MM.1S (cell line): ENCODE measurements around the gene OR2AG2.

Experiments
- DNase-seq: peaks from one replicate; pipeline ENCODE4 v3.0.0-alpha.2; 2015
- H2AFZ ChIP-seq: fragments of 300-600 bp; sonication (generic); 2 replicates; pipeline ENCODE4 v1.6.0; 2016; ENCODE audit warnings: antibody characterized with exemption, low read length
- H3F3A ChIP-seq: fragments of 300-600 bp; sonication (generic); 2 replicates; pipeline ENCODE4 v1.6.1; 2016; ENCODE audit warnings: mild to moderate bottlenecking, antibody characterized with exemption, low read length, moderate library complexity, mixed read lengths; ENCODE audit not compliant: insufficient read depth
- H3K27ac ChIP-seq: fragments of 300-600 bp; sonication (generic); 2 replicates; pipeline ENCODE4 v1.5.1; 2016; ENCODE audit warnings: mild to moderate bottlenecking, low read length
- H3K27me3 ChIP-seq: fragments of 300-600 bp; sonication (generic); replicated peaks from 2 replicates; pipeline ENCODE4 v1.6.0; 2016; ENCODE audit warnings: low read length; ENCODE audit not compliant: insufficient read depth
- H3K36me3 ChIP-seq: fragments of 300-600 bp; sonication (generic); replicated peaks from 2 replicates; pipeline ENCODE4 v1.6.1; 2016; ENCODE audit warnings: mild to moderate bottlenecking, low read length, mixed read lengths; ENCODE audit not compliant: insufficient read depth
- H3K4me1 ChIP-seq: fragments of 300-600 bp; sonication (generic); 2 replicates; pipeline ENCODE4 v1.6.1; 2016; ENCODE audit warnings: low read length, mixed read lengths
- H3K4me2 ChIP-seq: fragments of 300-600 bp; sonication (generic); 2 replicates; pipeline ENCODE4 v1.6.0; 2016; ENCODE audit warnings: low read depth, low read length
- H3K4me3 ChIP-seq: fragments of 300-600 bp; sonication (generic); 2 replicates; pipeline ENCODE4 v1.5.1; 2016; ENCODE audit warnings: low read length, mixed read lengths
- H3K79me2 ChIP-seq: fragments of 300-600 bp; sonication (generic); 2 replicates; pipeline ENCODE4 v1.6.1; 2016; ENCODE audit warnings: mixed run types, low read length, mixed read lengths
- H3K9ac ChIP-seq: fragments of 300-600 bp; sonication (generic); 2 replicates; pipeline ENCODE4 v1.6.1; 2016; ENCODE audit warnings: low read length, mixed read lengths
- H3K9me2 ChIP-seq: fragments of 300-600 bp; sonication (generic); replicated peaks from 2 replicates; pipeline ENCODE4 v1.6.1; 2016; ENCODE audit warnings: mild to moderate bottlenecking, low read length, mixed read lengths; ENCODE audit not compliant: insufficient read depth
- H3K9me3 ChIP-seq: fragments of 300-600 bp; sonication (generic); replicated peaks from 2 replicates; pipeline ENCODE4 v1.6.1; 2016; ENCODE audit warnings: mild to moderate bottlenecking, low read length, mixed read lengths; ENCODE audit not compliant: insufficient read depth
- H4K20me1 ChIP-seq: fragments of 300-600 bp; sonication (generic); 2 replicates; pipeline ENCODE4 v1.6.1; 2016; ENCODE audit warnings: mild to moderate bottlenecking, low read length, moderate library complexity, mixed read lengths; ENCODE audit not compliant: insufficient read depth
- CTCF ChIP-seq: fragments of 300-600 bp; sonication (generic); IDR thresholded peaks from 2 replicates; pipeline ENCODE4 v1.5.1; 2016; ENCODE audit warnings: antibody characterized with exemption, low read length, mixed read lengths
- EZH2 ChIP-seq: fragments of 300-600 bp; sonication (generic); optimal IDR thresholded peaks from 2 replicates; pipeline ENCODE3; 2017; ENCODE audit warnings: low read depth, mild to moderate bottlenecking, antibody characterized with exemption, low read length, mixed read lengths
- EZH2phosphoT487 ChIP-seq: fragments of 300-600 bp; sonication (generic); IDR thresholded peaks from 2 replicates; pipeline ENCODE4 v1.6.1; 2018; ENCODE audit warnings: antibody characterized with exemption, low read length

The OR2AG2 gene

GRCh38 chr11:6727971-6728760 is 43.6 kb downstream of the OR2AG2 start:
- H4K20me1 ChIP-seq, result no peaks in the 10 kb centered on the region
- H3K9ac ChIP-seq, result no peak overlapping the region
- no peaks in the 10 kb centered on the region for H3K27me3 ChIP-seq
- H3K9me2 ChIP-seq, result no peaks in the 10 kb centered on the region
- no peaks in the 10 kb centered on the region for H3F3A ChIP-seq
- no peak overlapping the region for H3K4me3 ChIP-seq
- no peaks in the 10 kb centered on the region for H3K9me3 ChIP-seq
- H3K79me2 ChIP-seq, result peaks cover 31% of the 10 kb centered on the region
- no peak for TF ChIP-seq EZH2phosphoT487
- TF ChIP-seq CTCF, result no peak
- no peak for TF ChIP-seq EZH2
- H2AFZ ChIP-seq, result no peak overlapping the region
- H3K4me2 ChIP-seq, result no peak overlapping the region
- no peak overlapping the region for H3K27ac ChIP-seq
- DNase-seq, result no peak
- H3K4me1 ChIP-seq, result no peaks in the 10 kb centered on the region
- no peaks in the 10 kb centered on the region for H3K36me3 ChIP-seq

GRCh38 chr11:6725386-6725896 is 46.3 kb downstream of the OR2AG2 start:
- no peak overlapping the region for H3K4me2 ChIP-seq
- H3K79me2 ChIP-seq, result peaks cover 37% of the 10 kb centered on the region
- H2AFZ ChIP-seq, result no peak overlapping the region
- H3K4me1 ChIP-seq, result no peaks in the 10 kb centered on the region
- H3K36me3 ChIP-seq, result 0 out of 2 replicates have a peak, but pooled peaks cover 8% of the 10 kb centered on the region
- no peaks in the 10 kb centered on the region for H3F3A ChIP-seq
- no peaks in the 10 kb centered on the region for H3K9me3 ChIP-seq
- H3K9me2 ChIP-seq, result no peaks in the 10 kb centered on the region
- no peak overlapping the region for H3K27ac ChIP-seq
- DNase-seq, result no peak
- H3K4me3 ChIP-seq, result no peak overlapping the region
- no peak overlapping the region for H3K9ac ChIP-seq
- no peaks in the 10 kb centered on the region for H3K27me3 ChIP-seq
- no peaks in the 10 kb centered on the region for H4K20me1 ChIP-seq
- no peak for TF ChIP-seq EZH2
- no peak for TF ChIP-seq CTCF
- no peak for TF ChIP-seq EZH2phosphoT487

GRCh38 chr11:6724013-6724412 is 47.8 kb downstream of the OR2AG2 start:
- no peak for DNase-seq
- no peaks in the 10 kb centered on the region for H3K9me3 ChIP-seq
- no peaks in the 10 kb centered on the region for H3K27me3 ChIP-seq
- H2AFZ ChIP-seq, result no peak overlapping the region
- H3K79me2 ChIP-seq, result peaks cover 37% of the 10 kb centered on the region
- 0 out of 2 replicates have a peak, but pooled peaks cover 8% of the 10 kb centered on the region for H3K36me3 ChIP-seq
- no peak overlapping the region for H3K4me2 ChIP-seq
- no peak overlapping the region for H3K4me3 ChIP-seq
- no peaks in the 10 kb centered on the region for H4K20me1 ChIP-seq
- no peaks in the 10 kb centered on the region for H3K9me2 ChIP-seq
- no peak overlapping the region for H3K9ac ChIP-seq
- no peak overlapping the region for H3K27ac ChIP-seq
- H3F3A ChIP-seq, result no peaks in the 10 kb centered on the region
- no peak for TF ChIP-seq EZH2
- TF ChIP-seq EZH2phosphoT487, result no peak
- no peaks in the 10 kb centered on the region for H3K4me1 ChIP-seq

- no peak overlapping the region for H3K27ac ChIP-seq
Measured at GRCh38 chr11:6721343-6721742, 50.4 kb downstream of the OR2AG2 start.

More at GRCh38 chr11:6721343-6721742, 50.4 kb downstream of the OR2AG2 start:
- H4K20me1 ChIP-seq, result no peaks in the 10 kb centered on the region
- 0 out of 2 replicates have a peak, but pooled peaks cover 8% of the 10 kb centered on the region for H3K36me3 ChIP-seq
- no peak overlapping the region for H2AFZ ChIP-seq
- TF ChIP-seq CTCF (no peak), EZH2phosphoT487 (no peak), EZH2 (no peak)
- H3K9me2 ChIP-seq, result no peaks in the 10 kb centered on the region
- no peaks in the 10 kb centered on the region for H3K27me3 ChIP-seq
- H3K4me2 ChIP-seq, result no peak overlapping the region
- no peaks in the 10 kb centered on the region for H3K9me3 ChIP-seq
- no peak overlapping the region for H3K9ac ChIP-seq
- H3K4me3 ChIP-seq, result no peak overlapping the region
- H3F3A ChIP-seq, result no peaks in the 10 kb centered on the region
- H3K4me1 ChIP-seq, result no peaks in the 10 kb centered on the region
- H3K79me2 ChIP-seq, result peaks cover 26% of the 10 kb centered on the region
- DNase-seq, result no peak
